Activated CD4-positive, alpha-beta T cell treated with anti-CD3 and anti-CD28 coated beads for 4 hours (primary cell): Measurements from ENCODE around the gene DNAJB8.

ENCODE experiments used
- DNase-seq, 2 donors: peaks; one replicate each; pipeline ENCODE4 v3.0.0-alpha.2; 2020

The DNAJB8 gene

DNA sequence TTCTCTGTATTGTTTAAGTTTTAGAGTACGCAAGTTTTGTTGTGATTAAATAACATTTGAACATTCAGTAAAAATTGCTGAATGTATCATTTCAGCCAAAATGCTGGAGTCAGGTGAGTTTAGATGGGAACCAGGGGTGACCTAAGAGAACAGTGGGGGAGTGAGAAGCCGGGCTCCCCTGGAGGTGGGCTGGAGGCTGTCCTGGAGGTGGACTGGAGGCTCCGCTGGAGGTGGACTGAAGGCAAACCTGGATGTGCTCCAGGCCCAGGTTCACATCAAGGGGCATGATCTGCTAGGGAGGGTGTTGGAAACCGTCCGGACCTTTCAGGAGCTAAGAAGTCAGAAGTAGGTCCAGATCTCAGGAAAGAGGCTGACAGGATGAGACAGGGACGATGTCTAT is 23.7 kb downstream of the DNAJB8 start:
- DNase-seq, result no peak

GRCh38 chr3:128442070-128442469 is 24.6 kb downstream of the DNAJB8 start:
- no peak for DNase-seq

DNA sequence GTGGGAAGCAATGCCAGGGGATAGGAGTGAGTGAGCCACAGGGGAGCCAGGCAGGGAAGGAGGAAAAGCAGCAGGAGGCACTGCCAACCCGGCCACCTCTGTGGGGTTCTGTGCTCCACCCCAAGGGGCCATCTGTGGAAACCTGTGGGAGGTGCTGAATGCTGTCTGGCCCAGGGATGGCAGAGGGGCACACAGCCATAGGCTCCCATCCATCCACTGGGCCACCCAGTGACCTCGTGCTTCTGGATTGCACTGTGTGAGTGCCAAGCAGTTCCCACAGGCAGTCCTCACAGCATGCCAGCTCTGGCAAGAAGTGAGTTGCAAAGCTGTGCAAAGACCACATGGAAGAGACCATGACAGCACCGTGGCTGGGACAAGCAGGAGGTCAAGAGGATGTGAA is 27.5 kb downstream of the DNAJB8 start:
- no peak for DNase-seq

DNA sequence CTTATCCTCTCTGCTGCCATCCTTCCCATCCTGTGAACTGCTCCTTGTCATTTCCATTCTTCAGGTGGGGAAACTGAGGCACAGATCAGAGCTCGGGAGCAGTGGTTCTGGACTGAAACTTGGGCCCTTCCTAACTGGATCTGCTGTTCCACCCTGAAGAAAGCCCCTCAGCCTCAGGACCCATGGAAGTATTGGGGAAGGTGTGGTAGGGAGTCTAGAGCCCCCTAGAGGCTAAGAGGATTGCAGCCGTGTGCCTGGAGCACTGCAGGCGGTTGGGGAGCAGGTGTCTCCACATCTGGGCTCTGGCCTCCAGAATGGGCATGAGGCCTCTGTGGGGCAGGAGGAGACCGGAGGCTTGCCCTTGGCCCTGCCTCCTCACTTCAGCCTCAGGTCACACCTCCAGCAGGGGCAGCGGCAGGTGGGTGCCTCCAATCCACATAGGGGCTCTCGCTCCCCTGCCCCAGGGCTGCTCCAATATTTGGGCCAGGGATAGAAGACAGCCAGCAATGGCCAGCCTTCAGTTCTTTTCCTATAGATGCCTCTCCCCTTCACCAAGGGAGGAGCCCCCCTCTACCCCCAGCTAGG is 28.1 kb downstream of the DNAJB8 start:
- no peak for DNase-seq

- no peak for DNase-seq
These were observed 30.5 kb downstream of the DNAJB8 start for GRCh38 chr3:128436214-128436613.

DNA sequence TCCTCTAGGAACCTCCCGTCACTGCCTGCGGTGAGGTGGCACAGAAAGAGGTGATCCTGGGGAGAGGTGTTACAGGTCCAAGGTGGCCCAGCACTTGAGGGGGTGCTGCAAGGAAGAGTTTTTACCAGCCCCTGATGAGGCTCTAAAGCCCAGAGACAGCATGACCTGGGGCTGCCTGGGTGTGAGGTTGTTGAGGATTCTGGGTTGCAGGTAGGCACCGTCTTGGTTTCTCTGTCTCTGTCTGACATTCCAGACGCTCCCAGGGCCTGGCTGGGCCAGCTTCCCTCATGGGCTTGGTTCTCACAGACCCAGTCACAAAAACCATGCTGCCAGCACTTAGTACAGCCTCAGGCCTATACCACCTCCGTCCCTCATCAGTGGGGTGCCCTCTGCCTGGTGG is 31.1 kb downstream of the DNAJB8 start:
- DNase-seq, result no peak

DNA sequence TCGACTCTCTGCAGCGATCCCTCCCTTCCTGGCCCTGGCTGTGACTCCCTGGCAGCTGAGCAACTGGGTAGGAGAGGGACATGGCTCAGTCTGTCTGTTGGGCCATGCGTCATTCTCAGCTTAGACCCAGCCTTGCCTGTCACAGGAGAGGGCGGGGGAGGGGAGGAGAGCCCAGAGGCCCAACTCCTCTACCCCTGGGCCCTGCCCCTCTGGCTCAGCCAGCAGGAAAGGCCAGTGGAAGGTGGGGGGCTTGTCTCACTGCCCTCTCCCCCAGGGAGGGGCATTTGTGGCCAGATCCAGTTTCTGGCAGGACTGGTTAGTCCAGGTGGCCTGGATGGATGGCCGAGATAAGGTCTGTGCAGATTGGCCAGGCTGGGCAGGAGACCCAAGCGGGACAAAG is 31.6 kb downstream of the DNAJB8 start:
- DNase-seq, result no peak

GRCh38 chr3:128434524-128434923 is 32.2 kb downstream of the DNAJB8 start:
- DNase-seq, result no peak

- DNase-seq, result no peak
These were observed 32.9 kb downstream of the DNAJB8 start for GRCh38 chr3:128433837-128434165.

DNA sequence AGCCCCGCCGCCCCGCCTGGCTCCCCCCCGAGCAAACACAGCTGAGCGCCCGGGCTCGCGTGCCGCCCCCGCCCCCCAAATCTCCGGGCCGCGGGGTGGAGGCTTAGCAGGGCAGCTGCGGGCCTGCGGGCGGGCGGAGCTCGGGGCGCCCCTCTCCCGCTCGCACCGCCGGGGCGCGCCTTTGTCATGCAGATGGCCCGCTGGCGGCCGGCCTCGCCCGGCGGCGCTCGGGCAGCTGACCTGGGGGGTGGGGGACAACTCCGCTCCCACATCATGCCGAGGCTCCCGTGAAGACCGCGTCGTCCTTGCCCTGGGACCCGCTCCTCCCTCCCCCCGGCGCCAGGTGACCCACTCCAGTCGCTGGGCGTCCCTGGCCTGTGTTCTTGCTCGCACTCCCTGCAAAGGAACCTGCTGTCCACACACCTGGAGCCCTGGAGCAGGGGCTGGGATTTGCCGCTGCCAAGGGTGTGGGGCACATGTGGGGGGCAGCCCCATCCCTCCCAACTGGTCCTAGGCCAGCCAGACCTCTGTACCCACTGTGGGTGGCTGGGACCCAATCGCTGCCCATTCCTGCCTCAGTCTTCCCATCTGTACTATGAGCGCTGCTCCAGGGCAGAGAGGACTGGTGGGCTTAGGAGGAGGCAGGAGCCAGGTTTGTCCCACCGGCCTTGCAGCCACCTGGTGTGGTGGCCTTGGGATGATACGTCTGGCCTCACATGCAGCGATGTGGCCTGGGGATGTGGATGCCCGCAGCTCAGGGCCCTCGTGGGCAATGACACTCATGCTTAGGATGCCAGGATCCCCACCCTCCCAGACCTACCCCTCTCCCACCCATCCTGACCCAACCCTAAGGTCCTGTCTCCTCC is 33.5 kb downstream of the DNAJB8 start:
- DNase-seq, result no peak

GRCh38 chr3:128432301-128432970 is 34.3 kb downstream of the DNAJB8 start:
- DNase-seq, result no peak

GRCh38 chr3:128431803-128432300 is 34.8 kb downstream of the DNAJB8 start:
- DNase-seq, result no peak

DNA sequence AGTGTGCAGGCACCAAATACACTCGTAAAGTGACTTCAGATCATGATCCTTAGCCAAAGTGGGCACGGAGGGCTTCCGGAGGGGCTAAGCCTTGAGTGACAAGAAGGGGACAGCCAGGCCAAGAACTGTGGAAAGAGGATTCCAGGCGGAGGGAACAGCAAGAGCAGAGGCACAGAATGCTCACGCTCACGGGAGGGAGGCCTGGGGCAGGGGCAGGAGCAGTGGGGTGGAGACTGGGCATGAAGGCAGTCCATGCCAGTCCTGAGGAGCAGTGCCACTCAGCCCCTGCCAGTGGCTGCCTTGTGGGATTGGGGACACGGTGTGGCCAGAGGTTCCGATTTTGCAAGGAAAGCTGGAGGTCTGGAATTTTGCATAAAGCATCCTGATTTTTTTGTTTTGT is 36.0 kb downstream of the DNAJB8 start:
- DNase-seq, result no peak

- DNase-seq, result no peak
These were observed 36.4 kb downstream of the DNAJB8 start for GRCh38 chr3:128430301-128430700.

DNA sequence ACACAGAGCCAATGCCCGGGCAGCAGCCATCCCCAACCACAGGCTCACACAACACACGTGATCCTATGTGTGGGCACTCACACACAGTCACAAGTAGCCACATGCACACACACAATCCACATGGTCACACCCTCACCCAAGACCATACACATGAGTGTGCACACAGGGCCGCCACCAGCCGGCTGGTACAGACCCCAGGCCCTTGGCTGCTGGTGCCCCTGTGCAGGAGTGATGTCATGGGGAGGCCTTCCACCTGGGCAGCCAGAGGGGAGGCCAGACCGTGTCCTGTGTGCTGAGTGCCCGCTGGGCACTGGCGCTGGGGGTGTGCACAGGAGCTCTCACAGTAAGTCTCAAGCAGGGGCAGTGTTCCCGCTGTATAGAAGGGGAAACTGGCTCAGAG is 36.9 kb downstream of the DNAJB8 start:
- no peak for DNase-seq

DNA sequence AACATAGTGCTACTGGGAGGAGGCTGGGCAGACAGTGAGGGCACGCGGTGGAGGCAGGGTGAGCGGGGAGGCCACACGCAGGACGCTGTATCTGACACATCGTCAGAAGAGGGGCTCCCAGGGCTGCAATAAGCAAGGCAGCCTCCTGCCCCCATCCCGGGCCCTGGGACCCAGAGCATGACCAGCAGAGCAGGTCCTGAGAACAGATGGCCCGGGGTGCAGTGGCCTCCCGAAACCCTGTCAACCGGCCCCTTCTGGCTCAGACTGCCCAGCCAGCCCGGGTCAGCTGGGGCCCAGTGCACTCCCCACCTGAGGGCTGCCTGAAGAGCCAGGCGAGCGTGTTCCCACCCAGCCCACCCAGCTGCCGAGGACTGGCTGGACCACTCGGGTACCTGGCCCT is 37.4 kb downstream of the DNAJB8 start:
- no peak for DNase-seq

DNA sequence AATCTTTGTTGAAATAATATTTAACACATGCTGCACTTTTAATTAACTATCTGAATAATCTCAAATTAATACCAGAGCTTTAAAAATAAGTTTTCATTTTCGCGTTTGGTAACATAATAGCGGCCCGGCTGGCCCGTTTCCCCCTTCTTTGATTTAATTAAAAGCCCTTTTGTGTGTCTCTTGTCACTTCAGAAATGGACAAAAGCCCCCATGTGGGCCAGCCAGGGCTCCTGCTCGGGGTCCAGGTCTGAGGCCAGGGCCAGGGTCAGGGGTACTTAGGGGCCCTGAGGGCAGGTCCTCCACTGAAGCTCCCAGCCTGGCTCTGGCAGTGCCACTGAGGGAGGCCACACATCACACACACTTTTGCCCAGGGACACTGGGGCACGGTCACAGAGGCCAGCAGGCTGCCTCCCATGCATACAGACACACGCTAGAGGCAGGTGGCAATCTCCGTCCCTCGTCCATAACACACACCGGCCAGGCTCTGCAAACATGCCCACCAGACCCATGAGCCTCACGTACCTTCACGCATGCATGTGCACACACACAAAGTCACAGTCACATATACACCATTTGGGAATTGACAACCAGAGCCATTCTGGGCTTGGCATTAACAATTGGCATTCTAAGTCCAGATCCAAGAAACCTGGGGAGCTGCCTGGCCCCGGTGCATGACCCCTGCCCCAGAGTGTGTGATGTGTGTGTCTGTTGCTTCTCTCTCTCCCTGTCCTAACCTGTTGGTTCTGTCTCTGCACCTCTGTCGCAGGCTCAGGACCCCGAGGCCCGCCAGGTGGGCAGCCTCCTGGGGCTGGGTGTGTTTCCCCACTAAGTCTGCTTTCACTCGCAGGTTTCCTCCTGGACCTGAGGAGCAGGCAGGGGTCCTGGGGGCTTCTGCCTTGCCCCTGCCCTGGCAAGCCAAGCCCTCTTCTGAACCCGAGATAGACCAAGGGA is 38.5 kb downstream of the DNAJB8 start:
- DNase-seq, result no peak

DNA sequence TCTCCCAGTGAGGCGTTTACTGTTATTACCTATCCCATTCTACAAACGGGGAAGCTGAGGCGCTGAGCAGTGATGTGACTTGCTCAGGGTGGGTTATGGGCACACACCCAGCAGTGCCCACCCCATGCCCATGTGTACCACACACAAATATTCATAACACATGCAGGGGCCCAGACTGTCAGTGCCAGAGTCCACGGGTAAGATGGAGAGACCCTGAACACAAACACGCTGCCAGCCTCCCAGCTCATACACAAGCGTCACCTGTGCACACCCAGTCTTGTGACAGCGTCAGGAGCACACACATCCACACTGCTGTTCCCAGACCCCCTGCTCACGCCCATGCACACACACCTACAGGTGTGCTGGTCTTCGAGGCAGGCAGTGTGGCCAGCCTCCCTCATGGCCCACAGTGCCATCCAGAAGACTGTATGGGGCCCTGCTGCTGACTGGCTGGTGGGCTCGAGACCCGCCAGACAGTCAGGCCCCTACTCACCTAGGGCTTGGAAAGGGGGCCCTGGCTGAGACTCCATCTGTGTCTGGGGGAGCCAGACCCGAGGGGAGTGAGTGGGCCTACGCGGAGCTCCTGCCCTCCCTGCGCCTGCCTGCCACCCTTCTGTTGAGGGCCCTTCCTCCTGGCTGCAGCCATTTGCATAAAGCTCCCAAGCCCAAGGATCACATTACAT is 39.4 kb downstream of the DNAJB8 start:
- no peak for DNase-seq

DNA sequence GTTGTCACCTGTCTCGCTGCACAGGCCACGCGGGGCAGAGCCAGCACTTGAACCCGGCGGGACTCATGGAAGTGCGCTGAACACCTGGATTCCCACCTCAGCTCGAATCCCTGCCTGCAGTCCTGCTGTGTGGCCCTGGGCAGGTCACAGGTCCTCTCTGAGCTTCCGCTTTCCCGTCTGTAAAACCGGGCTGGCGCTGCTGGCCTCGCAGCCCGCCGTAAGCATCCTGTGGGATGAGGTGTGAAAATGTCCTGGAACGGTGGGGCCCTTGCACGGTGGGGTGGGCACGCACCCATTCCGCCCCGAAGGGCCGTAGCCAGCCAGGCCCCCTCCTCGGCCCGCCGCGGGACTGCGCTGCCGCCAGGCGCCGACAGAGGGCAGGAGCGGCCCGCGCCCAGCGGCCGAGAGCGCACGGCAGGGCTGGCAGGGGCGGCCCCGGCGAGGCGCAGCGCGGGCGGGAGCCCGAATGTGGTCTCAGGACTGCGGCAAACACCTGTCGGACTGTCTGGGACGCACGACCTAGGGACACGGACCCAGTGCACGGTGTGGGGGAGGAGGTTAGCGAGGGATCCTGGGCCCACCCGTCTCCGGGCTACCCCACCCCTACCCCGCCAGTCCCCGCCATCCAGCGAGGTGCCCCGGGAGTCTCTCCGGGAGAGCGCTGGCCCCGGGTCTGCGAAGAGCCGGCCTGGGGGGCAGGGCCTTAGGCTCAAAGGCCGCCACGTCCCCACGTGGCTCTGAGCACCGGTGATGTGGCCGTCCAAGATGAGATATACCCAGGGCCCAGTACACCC is 40.4 kb downstream of the DNAJB8 start:
- DNase-seq, result peak; percentile 44 to 51

DNA sequence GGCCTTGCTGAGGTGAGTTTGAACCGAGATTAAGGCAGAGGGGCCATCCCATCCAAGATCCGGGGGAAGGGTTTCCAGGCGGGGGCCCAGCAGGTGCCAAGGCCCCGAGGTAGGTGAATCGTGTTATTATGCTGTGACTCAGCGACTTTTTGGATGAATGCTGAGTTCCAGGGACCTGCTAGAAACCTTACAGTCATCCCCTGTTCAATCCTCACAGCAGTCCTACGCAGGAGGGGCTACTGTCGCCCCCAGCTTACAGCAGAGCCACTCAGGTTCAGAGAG is 40.9 kb downstream of the DNAJB8 start:
- DNase-seq, result no peak

DNA sequence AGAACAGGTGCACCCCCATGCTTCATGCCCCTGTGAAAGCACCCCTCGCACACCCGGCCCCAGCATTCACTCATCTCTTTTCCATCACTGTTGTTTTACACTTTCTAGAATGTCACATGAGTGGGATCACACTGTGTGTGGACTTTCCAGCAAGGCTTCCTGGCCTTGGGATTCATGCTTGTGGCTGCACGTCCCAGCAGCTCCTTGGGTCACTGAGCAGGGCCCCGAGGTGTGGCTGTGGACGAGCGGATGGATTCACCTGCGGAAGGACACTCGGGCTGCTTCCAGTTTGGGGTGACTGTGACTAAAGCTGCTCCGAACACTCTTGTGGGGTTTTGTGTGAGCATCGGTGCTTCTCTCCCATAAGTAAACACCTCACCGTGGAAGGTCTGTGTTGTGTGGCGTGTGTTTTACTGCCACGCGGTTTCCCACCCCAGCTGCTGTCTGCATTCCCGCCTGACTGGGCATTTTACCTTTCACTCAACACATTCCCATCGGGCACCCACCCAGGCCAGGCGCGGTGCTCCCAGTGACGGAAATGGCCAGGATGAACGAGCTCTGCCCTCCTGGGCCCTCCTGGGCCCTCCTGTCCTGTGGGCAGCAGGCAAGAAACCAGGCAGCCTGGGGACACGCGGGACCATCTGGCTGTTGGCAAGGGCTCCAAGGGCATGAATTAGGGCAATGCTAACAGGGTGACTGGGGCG is 41.4 kb downstream of the DNAJB8 start:
- no peak for DNase-seq
